ENCODE results near the gene AUTS2.

DNA sequence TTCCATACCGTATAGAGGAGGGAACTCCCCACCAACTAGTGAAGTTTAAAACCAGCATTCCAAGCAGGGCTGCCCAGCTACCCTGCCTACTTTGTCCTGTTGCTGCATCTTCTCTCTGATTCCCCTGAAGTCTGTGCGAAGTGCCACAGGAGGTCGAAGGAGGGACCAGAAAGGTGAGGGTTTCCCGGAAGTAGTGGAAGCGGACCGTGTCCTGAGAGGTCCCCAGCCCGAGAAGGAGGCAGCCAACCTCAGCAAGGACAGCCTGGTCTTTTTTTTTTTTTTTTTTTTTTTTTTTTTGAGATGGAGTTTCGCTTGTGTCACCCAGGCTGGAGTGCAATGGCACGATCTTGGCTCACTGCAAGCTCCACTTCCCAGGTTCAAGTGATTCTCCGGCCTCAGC is 861.8 kb downstream of the AUTS2 start:
- TF ChIP-seq, protein P1, sequence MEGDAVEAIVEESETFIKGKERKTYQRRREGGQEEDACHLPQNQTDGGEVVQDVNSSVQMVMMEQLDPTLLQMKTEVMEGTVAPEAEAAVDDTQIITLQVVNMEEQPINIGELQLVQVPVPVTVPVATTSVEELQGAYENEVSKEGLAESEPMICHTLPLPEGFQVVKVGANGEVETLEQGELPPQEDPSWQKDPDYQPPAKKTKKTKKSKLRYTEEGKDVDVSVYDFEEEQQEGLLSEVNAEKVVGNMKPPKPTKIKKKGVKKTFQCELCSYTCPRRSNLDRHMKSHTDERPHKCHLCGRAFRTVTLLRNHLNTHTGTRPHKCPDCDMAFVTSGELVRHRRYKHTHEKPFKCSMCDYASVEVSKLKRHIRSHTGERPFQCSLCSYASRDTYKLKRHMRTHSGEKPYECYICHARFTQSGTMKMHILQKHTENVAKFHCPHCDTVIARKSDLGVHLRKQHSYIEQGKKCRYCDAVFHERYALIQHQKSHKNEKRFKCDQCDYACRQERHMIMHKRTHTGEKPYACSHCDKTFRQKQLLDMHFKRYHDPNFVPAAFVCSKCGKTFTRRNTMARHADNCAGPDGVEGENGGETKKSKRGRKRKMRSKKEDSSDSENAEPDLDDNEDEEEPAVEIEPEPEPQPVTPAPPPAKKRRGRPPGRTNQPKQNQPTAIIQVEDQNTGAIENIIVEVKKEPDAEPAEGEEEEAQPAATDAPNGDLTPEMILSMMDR (IDR thresholded peaks at IDR 0.05 in 8 of 11, conservative IDR thresholded peaks at IDR 0.05 in 3 of 11) = no peak
- TF ChIP-seq POLR2A (IDR thresholded peaks at IDR 0.05) (no peak), POLR2AphosphoS5 (IDR thresholded peaks at IDR 0.05) (no peak)

All from spleen (tissue), 7 donors.